HG03565 (cell line): Measurements from ENCODE around the gene KLHL12.

Source experiments
- ATAC-seq: cut with Tn5 transposase; IDR thresholded peaks from one replicate; pipeline ENCODE4 v1.9.1; 2021; ENCODE audit warnings: mild to moderate bottlenecking, moderate library complexity; ENCODE audit not compliant: unreplicated experiment

KLHL12 gene

GRCh38 chr1:202926581-202927491, at the start of gene KLHL12:
KLHL12 (minus strand) TSS chr1:202927234; CDS start chr1:202925162, 2,072 bp downstream.
- peak; percentile 81 for ATAC-seq

- ATAC-seq, result no peak
Observed at GRCh38 chr1:202976633-202977032, 49.6 kb upstream of the KLHL12 start.

DNA sequence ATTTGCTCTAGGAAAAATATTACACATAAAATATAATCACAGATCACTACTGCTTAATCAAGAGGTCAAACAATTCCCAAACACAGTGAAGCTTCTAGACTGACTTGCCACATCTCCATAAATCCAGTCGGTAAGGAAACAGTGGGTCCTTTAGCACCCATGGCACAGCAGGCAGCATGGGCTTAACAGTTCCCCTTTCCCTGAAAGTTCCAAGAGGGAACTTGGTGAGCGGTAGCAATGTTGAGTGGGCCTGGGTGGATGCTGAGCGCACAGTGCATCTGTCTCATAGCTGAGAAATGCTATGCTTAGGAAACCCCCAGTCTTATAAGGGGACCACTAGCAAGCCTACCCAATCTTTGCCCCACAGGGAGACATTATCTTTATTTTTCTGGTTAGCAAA, 47.8 kb upstream of the KLHL12 start:
- ATAC-seq, result no peak

- no peak for ATAC-seq
Observed at GRCh38 chr1:202972046-202972445, 45.0 kb upstream of the KLHL12 start.

- ATAC-seq, result no peak
Observed at GRCh38 chr1:202968895-202969295, 41.9 kb upstream of the KLHL12 start.

GRCh38 chr1:202968351-202968750, 41.3 kb upstream of the KLHL12 start:
- no peak for ATAC-seq

DNA sequence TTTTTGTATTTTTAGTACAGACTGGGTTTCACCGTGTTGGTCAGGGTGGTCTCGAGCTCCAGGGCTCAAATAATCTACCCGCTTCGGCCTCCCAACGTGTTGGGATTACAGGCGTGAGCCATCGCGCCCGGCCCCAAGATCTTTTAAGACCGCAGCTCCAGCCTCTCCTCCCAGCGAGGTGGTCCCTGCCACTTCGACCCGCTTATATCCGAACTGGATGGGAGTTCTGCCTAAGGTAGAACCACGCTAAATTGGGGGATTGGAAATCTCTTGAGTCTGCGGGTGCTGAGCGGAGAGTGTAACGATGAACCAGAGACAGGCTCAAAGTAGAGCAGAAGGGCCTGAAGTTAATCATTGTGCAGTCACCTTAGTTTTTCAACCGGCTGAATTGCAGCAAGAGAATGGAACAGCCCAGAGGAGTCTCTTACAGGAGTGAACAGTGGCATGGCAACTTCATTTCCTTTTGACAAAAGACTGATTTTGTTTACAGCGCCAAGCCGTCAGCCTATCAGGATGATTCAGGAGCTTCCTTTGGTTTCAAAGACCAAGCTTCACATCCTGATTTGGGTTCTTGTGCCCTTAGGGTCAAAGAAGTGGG, 40.7 kb upstream of the KLHL12 start:
- ATAC-seq, result no peak

DNA sequence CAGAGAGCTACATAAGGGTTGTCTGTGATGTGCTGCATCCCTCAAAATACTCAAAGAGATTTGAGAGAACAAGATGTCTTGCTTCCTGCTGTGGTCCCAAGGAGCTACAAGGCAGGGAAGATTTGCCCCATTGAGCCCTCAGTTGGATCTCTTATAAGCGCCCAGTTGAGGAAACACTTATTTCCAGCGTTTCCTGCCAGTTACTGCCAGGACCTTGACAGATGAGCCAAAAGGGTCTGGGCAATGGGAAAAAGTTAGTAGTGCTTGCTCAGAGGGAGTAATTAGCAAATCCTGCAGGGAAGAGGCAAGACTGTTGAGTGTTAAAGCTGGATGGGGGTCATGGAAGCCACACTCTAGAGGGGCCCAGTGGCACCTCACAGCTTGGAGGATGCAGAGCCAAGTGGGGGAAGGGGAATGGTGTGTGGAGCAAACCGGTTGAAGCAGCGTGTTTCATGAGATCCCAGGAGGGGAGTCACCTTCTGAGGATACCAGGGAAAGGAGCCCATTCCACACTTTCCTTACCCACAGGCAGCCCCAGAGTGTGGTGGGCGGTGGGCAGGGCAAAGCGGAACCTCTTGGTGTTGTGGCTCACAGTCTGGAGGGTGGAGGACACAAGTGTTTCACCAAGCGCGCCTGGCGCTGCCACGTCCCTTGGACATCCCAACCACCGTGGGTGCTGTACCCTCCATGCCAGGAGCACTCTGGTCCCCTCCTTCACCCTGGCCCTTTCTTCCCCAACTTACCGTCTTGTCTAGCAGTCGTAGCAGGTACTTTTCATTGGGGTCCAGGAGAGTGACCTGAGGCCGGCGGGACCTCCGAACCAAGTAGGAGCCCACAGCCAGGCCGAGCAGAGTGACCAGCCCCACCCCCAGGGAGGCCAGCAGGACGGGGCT, 39.2 kb upstream of the KLHL12 start:
- ATAC-seq, result no peak

- no peak for ATAC-seq
Observed at GRCh38 chr1:202965422-202965821, 38.4 kb upstream of the KLHL12 start.

GRCh38 chr1:202964791-202965410, 37.9 kb upstream of the KLHL12 start:
- ATAC-seq, result no peak

- no peak for ATAC-seq
Observed at GRCh38 chr1:202961220-202961880, 34.3 kb upstream of the KLHL12 start.

- no peak for ATAC-seq
Observed at GRCh38 chr1:202959276-202959620, 32.2 kb upstream of the KLHL12 start.

DNA sequence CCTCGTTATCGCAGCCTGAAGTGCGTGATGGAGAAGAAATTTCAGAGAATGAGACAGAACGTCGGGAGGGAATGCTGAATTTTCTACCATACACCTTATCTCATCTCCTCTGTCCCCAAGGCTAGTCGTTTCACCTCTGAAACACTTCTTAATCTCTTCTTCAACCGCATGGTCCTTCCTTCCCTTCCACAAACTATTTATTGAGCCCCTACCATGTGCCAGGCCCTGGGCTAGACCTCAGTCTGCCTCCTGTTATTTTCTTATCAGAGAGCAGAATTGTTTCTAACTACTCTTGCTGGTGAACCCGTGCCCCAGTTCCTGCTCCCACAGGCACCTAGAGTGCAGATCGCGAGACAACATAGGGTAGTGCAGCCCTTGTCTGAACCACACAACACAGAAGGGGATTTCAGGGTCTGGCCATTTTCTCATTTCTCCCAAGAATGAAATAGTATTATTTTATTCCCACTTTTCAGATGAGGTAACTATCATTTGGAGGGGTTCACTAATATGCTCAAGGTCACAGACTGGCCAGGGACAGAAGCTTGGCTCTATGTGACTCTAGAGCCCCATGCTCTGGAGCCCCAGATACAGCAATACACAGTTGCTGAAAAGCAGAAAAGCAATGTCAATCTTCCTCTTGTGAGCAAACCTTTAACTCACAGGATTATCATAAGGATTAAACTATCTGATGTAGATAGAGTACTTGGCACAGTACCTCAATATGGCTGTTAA, 31.7 kb upstream of the KLHL12 start:
- ATAC-seq, result no peak

- peak; percentile 88 for ATAC-seq
Observed at GRCh38 chr1:202957733-202958543, 30.9 kb upstream of the KLHL12 start, which contains the start of gene ADIPOR1. ADIPOR1 (minus strand) TSS chr1:202958312; CDS start chr1:202951070, 7,242 bp downstream.

- no peak for ATAC-seq
Observed at GRCh38 chr1:202956969-202957368, 29.9 kb upstream of the KLHL12 start.

DNA sequence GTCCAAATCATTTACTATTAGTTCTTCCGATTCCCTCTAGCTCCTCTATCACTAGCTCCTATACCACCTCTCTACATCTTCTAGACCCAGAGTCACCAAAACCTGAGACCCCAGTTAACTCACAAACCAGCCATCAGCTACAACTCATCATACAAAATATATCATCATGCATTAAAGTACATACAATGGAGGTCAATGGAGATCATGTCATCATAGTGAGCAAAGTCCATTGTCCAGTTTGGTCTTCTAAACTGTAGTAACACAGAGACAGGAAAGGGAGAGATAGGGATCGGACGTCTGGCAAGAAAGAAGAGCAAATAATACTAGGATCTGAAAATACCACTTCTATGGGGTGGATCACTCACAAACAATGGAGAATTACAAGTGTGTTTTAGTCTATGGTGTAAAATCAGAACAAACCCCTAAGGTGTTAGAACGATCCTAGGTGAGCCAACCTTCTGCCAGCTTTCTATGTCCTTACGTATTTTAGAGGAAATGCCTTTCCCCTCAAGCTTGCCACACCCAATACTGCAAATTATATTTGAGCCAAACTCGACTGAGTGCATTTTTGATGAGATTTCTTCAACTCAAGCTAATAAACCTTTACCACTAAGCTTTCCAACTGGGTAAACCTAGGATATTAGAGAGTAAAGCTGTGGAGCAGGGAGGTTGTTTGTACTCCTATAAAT, 27.2 kb upstream of the KLHL12 start:
- no peak for ATAC-seq

- no peak for ATAC-seq
Observed at GRCh38 chr1:202953392-202953791, 26.4 kb upstream of the KLHL12 start.

GRCh38 chr1:202952818-202953217, 25.8 kb upstream of the KLHL12 start:
- no peak for ATAC-seq
